AG10803 (cell line): Measurements from ENCODE around the gene CCND2.

Experiments used
- DNase-seq: peaks from one replicate; pipeline ENCODE4 v3.0.0; 2010; ENCODE audit warnings: low read depth
- H3K4me3 ChIP-seq: 2 replicates; pipeline ENCODE4 v1.5.1; 2011; ENCODE audit warnings: mild to moderate bottlenecking, low read length, control low read depth
- CTCF ChIP-seq: conservative IDR thresholded peaks from 2 replicates; pipeline ENCODE4 v1.5.1; 2011; ENCODE audit warnings: mild to moderate bottlenecking, low read length, control low read depth, inconsistent platforms

Gene CCND2

GRCh38 chr12:4282103-4282891 is 8.7 kb downstream of the CCND2 start:
- TF ChIP-seq CTCF = no peak
- H3K4me3 ChIP-seq = no peak overlapping the region
- DNase-seq = no peak

- DNase-seq = no peak
- no peak for TF ChIP-seq CTCF
- H3K4me3 ChIP-seq = no peak overlapping the region
These were observed 9.4 kb downstream of the CCND2 start for GRCh38 chr12:4282892-4283511.

- no peak for DNase-seq
- no peak overlapping the region for H3K4me3 ChIP-seq
- TF ChIP-seq CTCF = no peak
These were observed 10.1 kb downstream of the CCND2 start for GRCh38 chr12:4283512-4284255.

GRCh38 chr12:4284306-4284705 is 10.7 kb downstream of the CCND2 start:
- no peak for TF ChIP-seq CTCF
- no peak overlapping the region for H3K4me3 ChIP-seq
- no peak for DNase-seq

- no peak overlapping the region for H3K4me3 ChIP-seq
- no peak for TF ChIP-seq CTCF
- no peak for DNase-seq
These were observed 11.5 kb downstream of the CCND2 start for GRCh38 chr12:4285070-4285469.

- no peak for TF ChIP-seq CTCF
- DNase-seq = no peak
- no peak overlapping the region for H3K4me3 ChIP-seq
These were observed 12.7 kb downstream of the CCND2 start for GRCh38 chr12:4286228-4286627.
